CD1c-positive myeloid dendritic cell (primary cell): ENCODE measurements around the gene HDAC3.
"Not testable (repeated sequence)": the region's sequence is repeated elsewhere in the genome, so short reads cannot be mapped to it uniquely, and the experiment has no call there.

Experiments
- DNase-seq: peaks from one replicate; pipeline ENCODE4 v3.0.0-alpha.2; 2016; ENCODE audit errors: extremely low spot score

HDAC3 gene

DNA sequence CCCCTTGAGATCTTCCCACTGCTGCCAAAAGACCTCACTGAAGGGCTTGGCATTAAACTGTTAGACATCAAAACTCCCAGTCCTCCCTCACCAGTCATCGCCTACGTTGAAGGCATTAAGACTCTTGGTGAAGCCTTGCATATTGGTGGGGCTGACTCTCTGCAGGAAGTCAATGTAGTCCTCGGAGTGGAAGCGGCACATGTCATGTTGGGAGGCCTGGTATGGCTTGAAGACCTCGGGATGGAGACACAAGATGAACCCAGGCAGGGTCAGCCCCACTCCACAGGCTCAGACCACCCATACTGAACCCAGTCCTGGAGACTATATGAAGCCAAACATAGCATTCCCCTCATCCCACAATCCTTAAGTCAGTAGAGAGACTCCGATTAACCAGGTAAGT lies 1.9 kb downstream of the HDAC3 start:
- no peak for DNase-seq

DNA sequence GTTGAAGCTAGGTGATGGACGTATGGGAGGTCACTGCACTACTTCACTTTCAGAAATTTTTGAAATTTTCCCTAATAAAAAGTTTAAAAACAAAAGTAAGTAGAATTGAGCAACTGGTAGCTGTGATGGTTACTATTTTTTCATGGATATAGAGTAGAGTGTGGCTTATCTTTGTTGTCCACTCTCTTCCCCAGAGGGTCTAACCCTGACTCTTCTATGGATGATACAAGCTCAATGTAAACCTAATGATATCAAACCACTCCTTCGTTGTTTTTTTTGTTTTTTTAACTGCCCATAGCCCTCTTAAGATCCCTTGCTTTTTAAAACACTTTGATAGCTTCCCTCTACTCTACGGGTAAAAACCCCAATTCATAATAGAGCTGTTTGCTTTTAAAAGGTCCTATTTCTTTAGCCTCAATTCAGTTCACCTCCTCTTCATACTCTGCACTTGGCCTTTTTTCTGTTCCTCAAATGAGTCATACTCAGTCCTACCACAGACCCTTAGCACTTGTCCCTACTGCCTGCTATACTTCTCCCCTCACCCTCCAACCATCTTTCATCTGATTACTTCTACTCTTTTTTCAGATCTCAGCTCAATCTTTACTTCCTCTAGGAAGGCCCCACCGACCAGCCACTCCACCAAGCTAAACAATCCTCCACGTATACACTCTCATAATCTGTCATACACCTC lies 2.6 kb downstream of the HDAC3 start:
- DNase-seq, result peak; percentile 62

GRCh38 chr5:141632650-141633049 lies 4.0 kb downstream of the HDAC3 start:
- no peak for DNase-seq

DNA sequence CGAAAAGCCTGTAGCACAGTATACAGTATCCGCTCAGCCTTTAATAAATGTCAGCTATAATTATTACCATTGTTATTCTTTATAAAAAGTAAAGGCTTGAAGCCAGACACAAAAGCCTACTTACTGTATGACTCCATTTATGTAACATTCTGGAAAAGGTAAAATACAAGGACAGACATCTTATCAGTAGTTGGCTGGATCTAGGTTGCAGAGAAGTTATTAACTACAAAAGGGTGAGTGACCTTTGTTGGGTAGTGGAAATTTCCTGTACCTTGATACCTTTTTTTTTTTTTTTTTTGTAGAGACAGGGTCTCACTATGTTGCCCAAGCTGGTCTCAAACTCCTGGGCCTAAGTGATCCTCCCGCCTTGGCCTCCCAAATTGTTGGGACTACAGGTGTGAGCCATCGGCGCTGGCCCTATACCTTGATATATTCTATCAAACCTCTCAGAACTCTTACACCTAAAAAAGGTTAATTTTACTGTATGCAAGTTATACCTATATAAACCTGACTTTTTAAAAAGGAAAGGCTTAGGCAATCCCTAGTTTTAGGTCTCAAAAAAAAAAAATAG lies 6.0 kb downstream of the HDAC3 start:
- no peak for DNase-seq

- no peak for DNase-seq
Measured at GRCh38 chr5:141628175-141628788, 8.4 kb downstream of the HDAC3 start.

DNA sequence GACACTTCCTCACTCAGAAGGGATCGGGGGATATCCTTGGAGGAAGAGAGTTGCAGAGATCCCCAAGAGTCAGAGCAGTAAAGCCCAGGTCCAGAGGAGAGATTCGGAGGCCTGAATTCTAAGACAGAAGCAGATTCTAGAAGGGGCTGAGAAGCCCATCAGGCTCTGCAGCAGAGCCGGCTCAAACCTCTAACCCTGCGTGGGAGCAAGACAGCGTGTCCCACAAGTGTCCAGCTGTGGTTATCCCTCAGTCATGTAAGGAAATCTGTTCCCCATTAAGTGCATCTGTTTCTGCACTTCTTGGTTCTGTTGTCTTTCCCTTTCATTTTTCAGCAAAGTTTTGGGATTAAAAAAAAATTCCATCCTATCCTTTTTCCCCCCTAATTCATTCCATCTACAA lies 13.0 kb downstream of the HDAC3 start:
- DNase-seq, result peak; percentile 56

DNA sequence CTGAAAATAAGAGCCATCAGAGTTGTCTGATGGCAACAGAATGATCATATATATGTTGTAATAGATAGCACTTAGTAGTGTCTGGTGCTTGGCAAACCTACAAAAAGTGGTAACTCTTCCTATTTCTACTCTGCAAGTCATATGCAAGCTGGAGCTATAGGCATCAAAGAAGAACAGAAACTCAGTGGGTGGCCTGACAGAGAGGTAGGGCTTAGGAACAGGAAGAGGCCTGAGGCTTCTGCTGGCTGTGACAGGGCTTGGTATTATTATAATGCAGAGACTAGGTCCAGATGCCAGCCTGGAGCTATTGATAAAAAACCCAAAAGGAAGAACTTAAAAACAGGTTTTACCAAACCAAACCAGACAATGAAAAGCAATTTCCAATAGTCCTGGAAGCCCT lies 13.5 kb downstream of the HDAC3 start:
- peak; percentile 94 for DNase-seq

GRCh38 chr5:141618804-141619554 lies 17.7 kb downstream of the HDAC3 start, which contains the start of gene DIAPH1:
DIAPH1 (minus strand) TSS chr5:141619000; CDS start chr5:141618914, 86 bp downstream.
- DNase-seq, result peak; percentile 97

GRCh38 chr5:141618030-141618803 lies 18.4 kb downstream of the HDAC3 start:
- peak; percentile 53 for DNase-seq

DNA sequence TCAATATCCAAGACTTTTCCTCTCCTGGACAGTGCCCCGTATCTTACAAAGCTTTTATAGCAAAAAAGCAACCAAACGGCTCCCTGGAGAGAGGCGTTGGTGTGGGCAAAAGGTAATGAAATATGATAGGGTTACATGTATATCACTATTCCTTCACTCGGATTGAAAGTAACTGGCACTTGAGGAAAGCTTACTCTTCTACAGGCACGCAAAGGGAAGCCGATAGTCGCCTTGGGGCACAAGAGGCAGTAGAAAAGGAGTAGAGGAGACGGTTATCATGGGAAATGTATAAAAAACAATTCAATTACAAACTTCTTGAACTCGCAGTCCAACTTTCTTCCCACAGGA lies 19.0 kb downstream of the HDAC3 start:
- no peak for DNase-seq

GRCh38 chr5:141617128-141617527 lies 19.5 kb downstream of the HDAC3 start:
- DNase-seq, result no peak

DNA sequence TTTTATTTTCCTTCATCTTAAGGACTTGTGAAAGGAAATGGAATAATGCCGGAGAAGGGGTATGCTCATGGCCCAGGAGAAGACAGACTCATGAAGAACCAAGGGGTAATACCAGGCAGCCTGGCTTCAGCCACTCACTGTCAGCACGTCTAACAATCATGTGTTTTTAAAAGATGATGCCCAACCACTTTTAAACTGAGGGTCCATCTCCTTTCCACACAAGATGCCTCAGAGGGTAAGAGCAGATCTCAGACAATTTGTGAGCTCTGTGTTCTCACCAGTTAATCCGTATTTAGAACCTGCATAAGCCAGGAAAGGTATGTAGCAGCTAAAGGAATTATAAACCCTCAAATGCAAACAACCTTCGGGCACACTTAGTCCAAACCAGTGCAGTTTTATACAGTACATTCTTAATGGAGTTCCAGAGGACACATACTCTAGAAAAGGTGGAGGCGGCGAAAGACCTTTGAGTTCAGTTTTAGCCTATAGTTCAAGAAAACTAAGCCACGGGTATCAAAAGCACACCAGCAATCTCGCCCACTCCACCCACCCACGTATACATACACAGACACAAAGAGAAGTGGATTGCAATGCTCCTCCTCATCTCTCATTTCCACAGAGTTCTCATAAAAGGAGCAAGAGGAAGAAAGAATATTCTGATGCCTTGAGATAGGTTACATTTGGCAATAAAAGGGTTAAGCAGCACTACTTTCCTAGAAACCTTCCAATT lies 20.5 kb downstream of the HDAC3 start:
- peak; percentile 87 for DNase-seq

DNA sequence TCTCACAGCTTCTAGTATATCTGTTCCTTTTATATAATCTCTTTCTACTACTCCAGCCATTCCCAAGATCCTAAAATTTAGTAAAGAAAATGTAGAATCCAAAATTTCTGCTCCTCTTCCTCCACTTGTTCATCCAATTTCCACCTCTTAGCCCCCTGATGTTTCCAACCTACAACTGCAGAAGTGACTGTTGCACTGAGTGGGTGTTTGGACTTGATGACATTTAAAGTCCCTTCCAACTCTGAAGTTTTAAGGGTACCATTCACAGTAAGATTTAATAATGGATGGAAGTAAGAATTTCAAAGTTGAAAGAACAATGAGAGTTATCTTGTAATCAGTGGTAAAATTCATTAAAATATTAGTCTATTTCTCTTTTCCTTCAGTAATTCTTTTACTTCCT lies 23.3 kb downstream of the HDAC3 start:
- DNase-seq, result no peak

- no peak for DNase-seq
Measured at GRCh38 chr5:141611289-141611688, 25.4 kb downstream of the HDAC3 start.

- DNase-seq, result not testable (repeated sequence)
Measured at GRCh38 chr5:141609921-141610320, 26.7 kb downstream of the HDAC3 start.

DNA sequence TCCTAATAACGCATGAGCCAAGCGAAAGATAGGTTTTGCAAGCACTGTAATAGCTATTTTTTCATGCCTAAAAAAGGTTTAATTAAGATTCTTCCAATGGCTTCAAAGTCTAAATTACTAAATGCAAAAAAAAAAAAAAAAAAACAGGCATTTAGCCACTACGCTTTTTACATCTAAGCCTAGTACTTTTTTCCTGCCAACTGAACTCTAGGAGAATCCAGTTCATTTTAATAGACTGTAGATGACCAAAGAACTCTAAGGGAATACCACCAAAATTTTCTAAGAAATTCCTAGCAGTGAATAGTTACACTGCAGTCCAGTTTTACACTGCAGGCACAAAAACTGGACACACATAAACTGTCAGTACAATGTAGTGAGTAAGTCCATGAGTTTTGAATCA lies 27.6 kb downstream of the HDAC3 start:
- DNase-seq, result no peak

GRCh38 chr5:141608557-141608956 lies 28.1 kb downstream of the HDAC3 start:
- no peak for DNase-seq

DNA sequence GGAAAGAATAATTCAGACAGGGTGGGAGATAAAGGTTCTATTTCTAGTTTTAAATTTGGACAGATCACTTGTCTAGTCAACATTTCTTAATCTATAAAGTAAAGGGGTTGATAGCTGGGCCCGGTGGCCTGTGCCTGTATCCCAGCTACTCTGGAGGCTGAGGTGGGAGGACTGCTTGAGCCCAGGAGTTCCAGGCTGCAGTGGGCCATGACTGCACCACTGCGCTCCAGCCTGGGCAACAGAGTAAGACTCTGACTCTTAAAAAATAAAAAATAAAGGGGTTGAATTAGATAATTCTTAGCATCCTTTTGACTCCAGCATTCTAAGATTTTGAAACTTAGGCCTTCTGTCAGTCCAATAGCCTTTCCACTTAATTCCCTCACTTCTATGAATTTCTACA lies 28.6 kb downstream of the HDAC3 start:
- DNase-seq, result no peak

- DNase-seq, result peak; percentile 90
Measured at GRCh38 chr5:141605523-141606277, 30.9 kb downstream of the HDAC3 start.

DNA sequence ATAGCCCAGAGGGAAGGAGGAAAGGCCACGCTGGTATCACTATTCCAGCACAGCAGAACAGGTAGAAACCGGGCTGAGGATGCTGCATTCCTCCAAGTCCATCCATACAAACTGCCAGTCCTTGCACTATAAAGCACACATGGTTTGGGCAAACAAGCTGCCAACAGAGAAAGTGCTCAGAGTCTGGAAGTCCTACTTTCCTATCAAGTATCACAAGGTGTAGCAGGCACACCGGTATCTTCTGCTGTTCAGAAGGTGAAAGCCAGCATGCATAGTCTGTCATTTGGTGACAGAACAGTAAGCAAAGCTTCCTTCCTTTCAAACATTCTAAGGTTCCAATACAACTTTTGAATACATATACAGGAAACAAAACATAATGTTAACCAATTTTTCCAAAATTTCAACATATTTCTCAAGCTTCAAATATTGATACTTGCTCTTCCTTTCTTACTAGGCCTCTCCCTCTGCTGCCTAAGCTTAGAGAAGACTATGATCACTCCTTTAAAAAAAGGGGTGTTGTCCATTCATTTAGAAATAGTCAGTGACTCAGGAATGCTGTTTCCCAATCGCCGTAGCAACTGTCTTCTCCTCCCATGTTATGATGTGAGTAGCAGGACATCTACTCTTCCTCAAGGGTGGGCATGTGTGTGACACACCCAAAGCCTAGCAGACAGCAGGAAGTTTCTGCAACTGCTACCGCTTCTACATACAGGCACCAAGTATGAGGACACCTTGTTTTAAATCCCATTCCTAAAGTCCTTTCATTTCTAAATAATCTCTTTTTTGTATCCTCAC lies 32.5 kb downstream of the HDAC3 start:
- peak; percentile 94 for DNase-seq
